Measurements from ENCODE around the gene LPIN1. TPM values are rescaled to one million over a fixed set of nuclear protein-coding genes. Genes with fewer than 3 reads are reported as not detected.

The LPIN1 gene
- total and polyA plus RNA-seq, 2 of the 8 experiments (the other 6 are each of a cell fraction or from before 2014, with no cell fraction given) = 4.3 to 9.8 TPM

DNA sequence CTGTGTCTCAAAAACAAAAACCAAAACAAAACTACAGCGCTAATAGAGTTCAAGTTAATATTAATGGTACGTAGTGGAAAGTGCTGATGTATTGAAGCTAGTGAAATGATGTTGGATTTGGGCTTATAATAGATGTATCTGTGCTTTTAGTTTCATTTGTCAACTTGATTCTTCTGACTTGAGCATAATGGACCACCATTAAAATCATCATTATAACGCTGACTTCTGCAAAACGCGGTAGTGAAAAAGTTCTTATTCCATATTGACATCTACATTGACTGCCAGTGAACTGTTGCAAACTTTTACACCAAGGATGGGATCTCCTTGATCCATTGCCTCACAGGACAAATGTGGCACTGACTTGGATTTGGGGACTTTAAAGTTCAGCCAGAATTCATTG is 85.0 kb downstream of the LPIN1 start:
- Histone ChIP-seq H4K91ac (replicated peaks; ENCODE audit: insufficient read length, low read length) (peak overlapping the region; percentile 32), H3K23me2 (ENCODE audit: low read depth, low read length) (no peaks in the 10 kb centered on the region), H2AK5ac (ENCODE audit: low read depth, low read length) (no peak overlapping the region), H3K23ac (ENCODE audit: insufficient read length) (no peak overlapping the region), H3K4me1 (replicated peaks in 1 of 4; ENCODE audit: control insufficient read depth in 3 of 4, insufficient read depth in 4 of 4, low read length in 3 of 4) (peaks cover 4 to 15% (median 8%) of the 10 kb centered on the region in 4 experiments; a peak in 6 of 7 replicates), H3K36me3 (ENCODE audit: control insufficient read depth in 2 of 4, insufficient read depth in 4 of 4, low read length in 3 of 4) (no peaks in the 10 kb centered on the region), H4K5ac (ENCODE audit: insufficient read length, low read depth, low read length) (no peak overlapping the region), H3K27ac (ENCODE audit: low read depth, low read length) (no peak overlapping the region), H3K9me3 (ENCODE audit: insufficient read depth in 2 of 2, low read depth in 1 of 2, low read length in 1 of 2) (no peaks in the 10 kb centered on the region), H3K4me3 (ENCODE audit: extremely low read depth in 1 of 4, insufficient read depth in 2 of 4, low read depth in 3 of 4, low read length in 4 of 4) (no peak overlapping the region), H3K4me2 (ENCODE audit: insufficient read depth in 1 of 2, low read depth in 2 of 2, low read length in 2 of 2) (no peak overlapping the region), H3K79me1 (ENCODE audit: low read depth, low read length) (no peaks in the 10 kb centered on the region), H4K8ac (ENCODE audit: extremely low read depth, insufficient read depth, low read length) (no peak overlapping the region), H3K18ac (ENCODE audit: extremely low read depth, low read length) (no peak overlapping the region; the same call in 1 of the 2 replicates), H3K27me3 (replicated peaks in 1 of 4; ENCODE audit: control insufficient read depth in 3 of 4, extremely low read depth in 1 of 4, insufficient read depth in 3 of 4, low read length in 3 of 4) (no peaks in the 10 kb centered on the region), H3K56ac (replicated peaks; ENCODE audit: insufficient read length, low read depth, low read length) (no peak overlapping the region), H3K79me2 (ENCODE audit: control insufficient read depth in 1 of 2, insufficient read depth in 2 of 2, low read length in 2 of 2) (no peaks in the 10 kb centered on the region), H2BK20ac (ENCODE audit: low read length) (peak overlapping the region; percentile 68; the same call in 1 of the 2 replicates), H4K20me1 (replicated peaks in 1 of 2; ENCODE audit: control insufficient read depth in 1 of 2, insufficient read depth in 2 of 2, low read length in 2 of 2) (no peaks in the 10 kb centered on the region), H2BK120ac (replicated peaks; ENCODE audit: low read depth, low read length) (peak overlapping the region; percentile 34), H2BK12ac (ENCODE audit: low read depth, low read length) (peak overlapping the region; percentile 69; the same call in 1 of the 2 replicates), H3K14ac (ENCODE audit: insufficient read length) (no peak overlapping the region), H3K9ac (replicated peaks in 1 of 4; ENCODE audit: extremely low read depth in 1 of 4, low read depth in 3 of 4, low read length in 3 of 4) (no peak overlapping the region), H2BK5ac (ENCODE audit: low read depth, low read length) (peak overlapping the region; percentile 62; the same call in 1 of the 2 replicates), H2AFZ (ENCODE audit: low read length) (no peak overlapping the region), H2BK15ac (ENCODE audit: low read length) (0 out of 2 replicates have a peak overlapping the region, but pooled peaks have one; percentile 21), H3K4ac (replicated peaks; ENCODE audit: insufficient read length, low read depth, low read length) (no peak overlapping the region)
- 89% methylated on average over 5 of the region's 5 CpGs; no CpG with 5 or more reads in 1 of the 2 experiments for WGBS, 2 experiments (ENCODE audit: extremely low coverage in 1 of 2, insufficient coverage in 1 of 2, insufficient read length in 1 of 2, insufficient replicate concordance in 2 of 2, low coverage in 1 of 2, low lambda C conversion rate in 2 of 2, missing lambda C conversion rate in 1 of 2)
- DNase-seq (ENCODE audit: low read depth in 1 of 2, low spot score in 2 of 2) (no peak), FAIRE-seq (no peak)
- POLR2A ChIA-PET (ENCODE audit: partially characterized antibody) = no interaction called here
- CTCF ChIA-PET (ENCODE audit: partially characterized antibody) = interaction anchor here (0.9 to 2.2 kb wide), 4 partner anchors 32 to 1175 kb away, joined by 3 to 6 read pairs (median 5); no protein-coding TSS in a partner anchor
- TF ChIP-seq TCF12 (IDR thresholded peaks at IDR 0.05; ENCODE audit: low read depth, low read length) = no peak
- TF ChIP-seq SP4 (IDR thresholded peaks at IDR 0.05; ENCODE audit: low read length) = no peak
- TF ChIP-seq RBBP5 (IDR thresholded peaks at IDR 0.05; ENCODE audit: borderline replicate concordance, low read depth, low read length) = no peak
- no peak for TF ChIP-seq CHD2 (IDR thresholded peaks at IDR 0.05; ENCODE audit: low read length)
- TF ChIP-seq RNF2 (IDR thresholded peaks at IDR 0.05; ENCODE audit: borderline replicate concordance, low read depth, low read length, missing control alignments, poor library complexity, severe bottlenecking) = no peak
- no peak for TF ChIP-seq KDM1A (IDR thresholded peaks at IDR 0.05; ENCODE audit: borderline replicate concordance, low read length)
- TF ChIP-seq, protein P1, sequence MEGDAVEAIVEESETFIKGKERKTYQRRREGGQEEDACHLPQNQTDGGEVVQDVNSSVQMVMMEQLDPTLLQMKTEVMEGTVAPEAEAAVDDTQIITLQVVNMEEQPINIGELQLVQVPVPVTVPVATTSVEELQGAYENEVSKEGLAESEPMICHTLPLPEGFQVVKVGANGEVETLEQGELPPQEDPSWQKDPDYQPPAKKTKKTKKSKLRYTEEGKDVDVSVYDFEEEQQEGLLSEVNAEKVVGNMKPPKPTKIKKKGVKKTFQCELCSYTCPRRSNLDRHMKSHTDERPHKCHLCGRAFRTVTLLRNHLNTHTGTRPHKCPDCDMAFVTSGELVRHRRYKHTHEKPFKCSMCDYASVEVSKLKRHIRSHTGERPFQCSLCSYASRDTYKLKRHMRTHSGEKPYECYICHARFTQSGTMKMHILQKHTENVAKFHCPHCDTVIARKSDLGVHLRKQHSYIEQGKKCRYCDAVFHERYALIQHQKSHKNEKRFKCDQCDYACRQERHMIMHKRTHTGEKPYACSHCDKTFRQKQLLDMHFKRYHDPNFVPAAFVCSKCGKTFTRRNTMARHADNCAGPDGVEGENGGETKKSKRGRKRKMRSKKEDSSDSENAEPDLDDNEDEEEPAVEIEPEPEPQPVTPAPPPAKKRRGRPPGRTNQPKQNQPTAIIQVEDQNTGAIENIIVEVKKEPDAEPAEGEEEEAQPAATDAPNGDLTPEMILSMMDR (IDR thresholded peaks at IDR 0.05; ENCODE audit: control extremely low read depth in 1 of 3, insufficient read depth in 1 of 3, low read depth in 1 of 3, low read length in 3 of 3) = no peak
- TF ChIP-seq SP1 (IDR thresholded peaks at IDR 0.05; ENCODE audit: low read depth, low read length) = no peak
- no peak for TF ChIP-seq JUND (IDR thresholded peaks at IDR 0.05; ENCODE audit: low read length)
- no peak for TF ChIP-seq CHD1 (IDR thresholded peaks at IDR 0.05; ENCODE audit: low read depth, low read length)
- TF ChIP-seq TAF7 (optimal IDR thresholded peaks at IDR 0.05; ENCODE audit: borderline replicate concordance, low read depth, low read length) = no peak
- no peak for TF ChIP-seq CEBPB (IDR thresholded peaks at IDR 0.05; ENCODE audit: low read depth, low read length)

All from H1 (cell line).